HG02981 (cell line): ENCODE measurements around the gene TRMT10A.
"Not testable (repeated sequence)": the region's sequence is repeated elsewhere in the genome, so short reads cannot be mapped to it uniquely, and the experiment has no call there.

Experiments used
- ATAC-seq: cut with Tn5 transposase; IDR thresholded peaks from one replicate; pipeline ENCODE4 v1.9.1; 2021; ENCODE audit warnings: mild to moderate bottlenecking, moderate library complexity; ENCODE audit not compliant: unreplicated experiment

The TRMT10A gene

DNA sequence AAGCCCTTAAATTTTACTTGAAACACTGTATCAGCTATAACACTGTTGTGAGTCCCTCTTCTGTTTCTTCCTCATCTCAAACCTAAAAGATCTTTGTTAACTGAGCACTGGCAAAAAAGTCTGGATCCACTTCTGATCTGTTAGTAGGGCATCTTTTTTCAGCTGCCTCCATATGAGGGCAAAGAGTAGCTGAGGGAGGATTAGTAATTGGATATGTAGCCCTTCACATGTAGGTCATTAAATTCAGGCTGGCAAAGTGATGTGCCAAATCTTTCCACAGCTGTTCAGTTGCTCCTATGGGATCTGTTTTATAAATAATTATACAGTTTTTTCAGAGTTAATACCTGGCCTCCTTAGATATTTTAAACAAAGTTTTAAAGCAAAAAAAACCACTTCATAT lies 1.1 kb upstream of the TRMT10A start:
- ATAC-seq: no peak

DNA sequence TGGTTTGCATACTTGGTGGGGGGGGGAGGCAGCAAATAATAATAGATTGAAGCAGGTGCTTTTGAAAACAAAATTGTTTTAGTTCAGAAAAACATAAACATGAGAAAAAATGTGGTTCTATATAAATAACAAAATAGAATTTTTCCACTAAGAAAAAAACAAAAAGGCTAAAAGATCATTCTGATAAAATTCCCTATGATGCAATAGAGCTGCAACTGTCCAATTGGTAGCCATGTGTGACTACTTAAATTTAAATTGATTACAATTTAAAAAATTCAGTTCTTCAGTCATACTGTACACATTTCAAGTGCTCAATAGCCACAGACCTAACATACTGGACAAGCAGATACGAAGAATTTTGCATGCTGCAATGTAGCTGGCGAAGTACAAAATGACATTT lies 11.0 kb downstream of the TRMT10A start:
- no peak for ATAC-seq

DNA sequence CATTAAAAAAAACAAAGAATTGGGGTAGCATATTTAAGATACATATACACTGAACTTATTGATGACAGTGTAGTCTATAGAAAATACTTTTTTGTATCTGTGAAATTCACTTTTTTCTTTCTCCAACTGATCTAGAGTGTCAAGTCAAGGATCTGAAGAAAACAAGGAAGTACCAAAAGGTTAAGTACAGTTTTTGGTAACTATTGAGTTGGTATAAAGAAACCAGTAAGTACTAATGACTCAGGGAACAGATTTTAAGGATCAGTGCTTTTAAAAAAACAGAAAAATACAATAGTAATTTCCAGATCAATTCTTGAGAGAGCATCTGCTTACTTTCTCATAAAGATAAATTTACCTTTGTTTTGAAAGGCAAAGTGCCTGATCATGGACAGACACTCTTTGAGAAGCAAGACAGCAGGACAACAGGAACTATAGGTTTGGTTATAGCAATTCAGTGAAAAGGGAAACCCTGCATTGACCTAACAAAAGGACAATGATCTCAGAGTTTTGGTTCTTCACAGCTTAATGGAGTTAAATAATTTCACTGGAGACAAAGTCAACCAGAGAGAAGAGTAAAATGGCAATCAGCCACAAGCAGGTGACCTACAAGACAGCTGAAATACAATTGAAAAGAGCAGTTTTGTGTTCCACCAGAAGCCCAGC lies 23.4 kb downstream of the TRMT10A start:
- ATAC-seq: no peak

DNA sequence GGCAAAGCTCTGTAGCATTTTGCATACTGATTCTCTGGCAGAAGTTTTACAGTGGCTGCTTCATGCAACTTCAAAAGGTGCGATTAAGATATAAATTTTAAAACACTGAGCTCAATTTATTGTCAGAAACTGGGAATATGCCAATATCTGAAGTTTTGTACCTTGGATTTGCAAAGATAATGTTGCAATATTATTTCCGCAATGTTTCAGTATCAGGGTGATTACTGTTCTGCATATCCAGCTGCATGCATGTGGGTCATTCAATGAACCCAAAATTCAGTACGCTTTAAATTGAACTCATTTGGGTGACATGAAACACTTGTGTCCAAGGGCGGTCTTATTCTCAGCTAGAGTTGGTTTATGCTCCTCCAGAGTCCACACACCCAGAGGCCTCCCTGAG lies 26.2 kb downstream of the TRMT10A start:
- ATAC-seq: no peak

DNA sequence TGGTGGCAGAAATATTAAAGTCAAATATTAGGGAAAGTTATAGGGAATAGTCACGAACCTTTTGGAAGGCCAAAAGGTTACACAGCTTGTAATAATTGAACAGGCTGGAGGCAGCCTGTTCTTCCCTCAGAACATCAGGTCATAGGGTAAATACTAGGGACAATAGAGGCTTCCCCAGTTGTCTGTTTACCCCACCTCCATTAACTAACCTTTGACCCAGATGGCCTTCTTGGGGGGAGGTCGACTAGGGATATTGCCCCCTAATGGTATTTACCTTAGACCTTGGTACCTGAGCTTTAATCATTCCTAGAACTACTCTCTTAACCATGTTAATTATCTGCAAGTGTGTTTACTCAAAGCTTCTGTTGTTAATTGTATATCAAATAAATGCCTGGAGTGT lies 27.0 kb downstream of the TRMT10A start:
- ATAC-seq: no peak

DNA sequence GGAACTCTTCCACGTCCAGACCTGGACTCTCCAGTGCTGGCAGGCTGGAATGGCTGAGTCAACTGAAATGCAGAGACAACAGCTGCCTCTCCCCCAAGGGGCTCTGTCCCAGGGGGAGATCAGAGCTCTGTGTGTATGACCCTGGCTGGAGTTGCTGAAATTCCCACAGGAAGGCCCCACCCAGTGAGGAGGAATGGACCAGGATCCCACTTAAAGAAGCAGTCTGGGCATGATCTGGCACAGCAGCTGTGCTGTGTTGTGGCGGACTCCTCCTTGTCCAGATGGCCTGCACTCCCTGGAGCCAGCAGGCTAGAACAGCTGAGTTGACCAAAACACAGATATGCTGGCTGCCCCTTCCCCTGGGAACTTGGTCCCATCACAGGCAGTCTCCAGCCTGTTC lies 27.6 kb downstream of the TRMT10A start:
- ATAC-seq: no peak

DNA sequence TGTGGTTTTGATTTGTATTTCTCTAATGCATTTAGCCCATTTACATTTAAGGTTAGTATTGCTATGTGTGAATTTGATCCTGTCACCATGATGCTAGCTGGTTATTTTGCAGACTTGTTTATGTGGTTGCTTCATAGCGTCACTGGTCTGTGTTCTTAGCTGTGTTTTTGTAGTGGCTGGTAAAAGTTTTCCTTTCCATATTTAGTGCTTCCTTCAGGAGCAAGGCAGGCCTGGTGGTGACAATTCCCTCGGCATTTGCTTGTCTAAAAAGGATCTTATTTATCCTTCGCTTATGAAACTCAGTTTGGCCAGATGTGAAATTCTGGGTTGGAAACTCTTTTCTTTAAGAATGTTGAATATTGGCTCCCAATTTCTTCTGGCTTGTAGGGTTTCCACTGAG lies 29.1 kb downstream of the TRMT10A start:
- ATAC-seq: not testable (repeated sequence)

DNA sequence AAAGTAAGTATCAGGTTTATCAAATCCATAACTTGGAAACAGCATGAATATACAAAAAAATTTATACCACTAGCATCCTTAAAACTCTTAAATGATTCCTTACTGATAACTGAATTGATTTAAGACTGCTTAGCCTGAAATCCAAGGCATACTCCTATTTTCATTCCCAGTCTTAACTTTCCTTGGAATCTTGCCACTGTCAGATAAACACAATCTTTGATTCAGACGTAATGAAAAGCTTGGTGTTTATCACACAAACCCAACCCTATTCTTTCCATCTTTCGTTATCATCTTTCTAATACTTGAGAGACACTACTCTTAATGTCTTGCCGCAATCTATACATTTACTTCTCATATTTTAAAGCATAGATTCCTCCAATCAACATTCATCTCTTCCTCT lies 33.9 kb downstream of the TRMT10A start:
- no peak for ATAC-seq

DNA sequence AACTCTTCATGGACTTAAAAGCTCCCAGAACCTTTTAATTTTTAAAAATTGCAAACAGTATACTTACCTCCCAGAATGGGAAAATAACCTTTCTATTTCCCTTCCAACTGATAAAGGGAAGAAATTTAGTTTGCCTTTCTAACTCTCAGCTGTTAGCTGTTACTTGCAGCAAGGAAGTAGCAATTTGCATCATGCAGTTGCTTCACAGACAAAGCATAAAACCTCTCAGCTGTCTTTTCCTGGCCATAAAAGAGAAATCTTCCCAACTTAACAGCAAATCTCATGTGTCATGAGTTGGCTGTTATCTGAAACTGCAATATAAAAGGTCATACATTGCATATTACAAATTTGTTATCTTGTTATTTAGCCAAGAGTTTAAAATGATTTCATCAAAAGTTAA lies 34.6 kb downstream of the TRMT10A start:
- no peak for ATAC-seq

DNA sequence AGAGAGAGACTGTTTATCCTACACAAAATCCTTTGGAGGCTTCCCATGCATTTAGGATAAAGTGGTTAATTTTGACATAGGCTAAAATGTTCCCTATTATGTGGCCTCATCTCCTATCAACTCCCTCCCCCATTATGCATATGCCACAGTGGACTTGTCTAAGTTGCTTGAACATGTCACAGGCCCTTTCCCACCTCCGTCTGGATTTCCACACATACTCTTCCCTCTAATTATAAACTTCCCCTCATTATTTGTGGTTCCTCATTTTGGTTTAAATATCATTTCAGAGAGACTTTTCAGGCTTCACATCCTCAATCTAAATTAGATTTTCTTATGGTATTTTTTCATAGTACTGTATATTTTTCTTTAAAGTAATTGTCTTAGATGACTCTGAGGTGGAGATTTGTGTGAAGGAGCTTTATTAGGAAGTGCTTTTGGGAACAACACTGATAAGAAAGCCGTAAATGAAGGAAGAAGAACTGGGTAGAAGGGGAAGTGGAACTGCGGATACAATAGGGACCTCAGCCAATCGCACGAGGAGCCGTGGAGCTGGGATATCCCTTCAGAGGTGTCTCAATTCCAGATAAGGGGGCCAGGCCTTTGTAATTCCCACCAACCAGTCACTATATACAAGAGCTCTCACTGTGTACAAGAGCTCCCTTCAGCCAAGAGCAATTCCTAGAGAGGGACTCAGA lies 45.1 kb downstream of the TRMT10A start:
- ATAC-seq: no peak

DNA sequence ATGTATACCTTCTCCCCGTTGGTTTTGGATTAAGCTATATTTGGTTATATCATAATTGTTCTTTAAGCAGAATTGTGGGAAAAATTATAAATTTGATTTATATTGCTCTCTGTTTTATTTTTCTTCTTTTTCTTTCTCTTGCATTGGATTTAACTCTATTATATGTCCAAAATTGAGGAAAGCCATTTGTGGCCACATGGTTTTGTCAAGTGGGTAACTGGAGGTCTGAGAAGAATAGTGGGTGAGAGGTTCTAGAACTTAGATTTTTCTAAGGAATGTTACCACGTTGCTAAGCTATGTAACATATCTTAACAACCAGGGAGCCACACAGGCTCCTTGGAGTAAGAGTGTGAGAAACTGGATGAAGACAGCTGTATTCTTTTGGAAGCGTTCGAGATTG lies 53.1 kb downstream of the TRMT10A start, which contains the start of gene C4orf17:
C4orf17 (plus strand) TSS at position 301 of the 400 bp plus-strand sequence. CDS start 2,061 bp downstream, outside the sequence.
- ATAC-seq: no peak

DNA sequence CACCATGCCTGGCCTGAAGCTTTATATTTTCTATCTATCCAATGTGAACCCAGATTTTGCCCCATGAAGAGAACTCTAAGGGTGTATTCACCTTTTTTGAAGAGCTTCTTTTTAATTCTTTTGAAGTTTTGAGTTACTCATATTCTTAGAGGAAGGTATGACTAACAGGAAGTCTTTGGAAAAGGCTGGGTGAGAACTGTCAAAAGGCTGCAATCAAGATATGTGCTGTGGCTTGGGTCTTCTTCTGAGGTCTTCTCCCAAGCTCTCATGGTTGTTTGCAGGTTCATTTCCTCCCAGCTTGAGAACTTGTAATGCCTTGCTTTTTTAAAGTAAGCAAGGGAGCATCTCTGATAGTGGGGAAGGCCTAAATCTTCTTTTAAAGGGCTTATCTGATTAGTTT lies 56.1 kb downstream of the TRMT10A start:
- no peak for ATAC-seq

DNA sequence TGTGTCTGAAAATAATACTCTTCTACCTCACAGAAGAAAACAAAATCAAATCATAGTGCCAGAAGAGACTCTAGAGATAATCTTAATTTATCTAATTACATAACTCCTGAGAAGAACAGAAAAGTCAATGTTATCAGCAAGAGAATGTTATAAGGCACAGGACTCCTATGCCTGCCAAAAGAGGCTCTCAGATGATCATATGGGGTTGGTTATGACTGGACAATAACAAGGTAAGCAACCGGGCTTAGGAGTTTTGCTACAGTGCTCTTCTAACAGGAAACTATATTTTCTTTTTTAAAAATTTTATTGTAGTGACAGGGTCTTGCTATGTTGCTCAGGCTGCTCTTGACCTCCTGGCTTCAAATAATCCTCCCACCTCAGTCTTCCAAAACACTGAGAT lies 56.5 kb downstream of the TRMT10A start:
- no peak for ATAC-seq

DNA sequence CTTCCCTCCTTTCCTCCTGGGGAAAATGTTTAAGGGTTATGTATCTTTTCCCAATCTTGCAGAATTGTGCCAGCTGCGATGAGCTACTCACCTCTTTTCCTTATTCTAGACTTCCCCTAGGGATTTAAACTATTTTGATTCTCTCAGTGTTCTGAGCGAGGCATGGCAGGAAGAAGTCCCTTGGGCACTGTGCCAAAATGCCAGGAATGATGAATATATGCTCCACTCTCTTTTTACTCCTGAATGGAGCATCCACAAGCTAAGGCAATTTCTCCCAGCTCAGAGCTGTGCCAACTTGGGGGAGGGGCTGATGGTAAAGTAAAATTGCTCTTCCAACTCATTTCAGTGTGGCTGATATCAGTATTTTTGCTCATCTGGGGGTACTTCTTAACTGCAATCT lies 57.1 kb downstream of the TRMT10A start:
- ATAC-seq: no peak

DNA sequence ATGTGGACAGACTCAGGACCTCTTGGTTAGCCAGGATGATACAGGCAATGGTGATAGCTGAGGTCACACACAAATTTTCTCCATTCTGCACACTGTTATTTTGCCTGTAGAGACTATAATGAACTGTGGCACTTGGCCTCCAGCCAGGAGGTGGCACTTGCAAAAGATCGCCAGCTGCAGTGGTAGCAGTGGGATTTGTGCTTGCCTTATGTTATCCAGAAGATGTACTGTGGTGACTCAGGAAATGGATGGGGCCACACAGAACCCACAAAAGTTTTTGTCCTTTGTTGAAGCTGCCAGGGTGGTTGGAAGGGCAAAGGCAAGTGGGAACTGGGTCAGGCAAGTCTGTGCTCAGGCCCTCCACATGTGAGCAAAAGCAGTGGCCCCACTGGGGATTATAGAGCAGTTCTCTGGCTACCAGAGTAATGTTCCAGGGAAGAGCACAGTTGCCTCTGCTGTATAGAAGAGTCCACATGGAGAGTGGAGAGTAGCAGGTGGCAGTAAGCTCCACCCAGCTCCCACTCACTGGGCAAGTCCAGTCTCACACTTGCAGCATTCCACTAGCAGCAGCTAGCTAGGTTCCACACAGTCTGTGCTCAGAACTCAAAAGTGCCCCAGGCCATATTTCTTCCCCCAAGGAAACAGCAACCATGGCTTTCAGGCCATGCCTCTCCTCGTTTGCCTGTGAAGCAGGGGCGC lies 58.9 kb downstream of the TRMT10A start:
- ATAC-seq: no peak
